Adrenal gland (tissue), 5 donors: Measurements from ENCODE around the gene VAX1.

Source experiments
- CTCF ChIP-seq, 6 experiments: fragments of 450-650 bp in 4 of 6; fragments of 200-600 bp in 2 of 6; sonication (generic) in 1 of 6; IDR thresholded peaks; 1 replicate in 5 of 6; 2 replicates in 1 of 6; pipeline versions ENCODE4 v1.5.1 to v1.8.0; 2016 to 2021; ENCODE audit warnings: antibody characterized with exemption in 6 of 6, mild to moderate bottlenecking in 2 of 6, moderate library complexity in 1 of 6
- POLR2A ChIP-seq, 2 donors: fragments of 450-650 bp; IDR thresholded peaks; one replicate each; pipeline ENCODE4 v1.6.1; 2017; ENCODE audit warnings: antibody characterized with exemption in 2 of 2, mild to moderate bottlenecking in 2 of 2, moderate library complexity in 1 of 2
- donor health status: DM: no; HTN: no; CAD: no.

- TF ChIP-seq CTCF (IDR thresholded peaks at IDR 0.05) (no peak), POLR2A (IDR thresholded peaks at IDR 0.05) (no peak)
These were observed 40.1 kb upstream of the VAX1 start for GRCh38 chr10:117178190-117178589.
